Mesendoderm (in vitro differentiated cells): Measurements from ENCODE around the gene AAGAB.
"Not testable (repeated sequence)": the region's sequence is repeated elsewhere in the genome, so short reads cannot be mapped to it uniquely, and the experiment has no call there.

ENCODE experiments used
- DNase-seq: peaks from one replicate; pipeline ENCODE4 v3.0.0; 2013
- H2AK5ac ChIP-seq: 2 replicates; pipeline ENCODE4 v1.6.1; 2013; ENCODE audit warnings: low read length, inconsistent platforms
- H2BK120ac ChIP-seq: 2 replicates; pipeline ENCODE4 v1.6.1; 2013; ENCODE audit warnings: low read depth, mild to moderate bottlenecking, low read length, moderate library complexity, mixed read lengths
- H2BK15ac ChIP-seq: replicated peaks from 2 replicates; pipeline ENCODE4 v1.6.1; 2013; ENCODE audit warnings: low read depth, mild to moderate bottlenecking, moderate library complexity
- H2BK5ac ChIP-seq: 2 replicates; pipeline ENCODE4 v1.6.1; 2013; ENCODE audit warnings: low read length, inconsistent platforms
- H3K18ac ChIP-seq: 2 replicates; pipeline ENCODE4 v1.6.1; 2013; ENCODE audit warnings: mild to moderate bottlenecking, low read length, mixed read lengths
- H3K23ac ChIP-seq: one replicate; pipeline ENCODE4 v1.6.1; 2013; ENCODE audit warnings: low read length
- H3K27ac ChIP-seq: 2 replicates; pipeline ENCODE4 v1.5.1; 2013; ENCODE audit warnings: low read depth, mild to moderate bottlenecking, inconsistent platforms, low read length, moderate library complexity
- H3K27me3 ChIP-seq: 2 replicates; pipeline ENCODE4 v1.6.1; 2013; ENCODE audit warnings: low read length, control low read depth, mild to moderate bottlenecking, inconsistent platforms; ENCODE audit not compliant: insufficient read depth, poor library complexity
- H3K36me3 ChIP-seq: 2 replicates; pipeline ENCODE4 v1.6.1; 2013; ENCODE audit warnings: low read length, inconsistent platforms; ENCODE audit not compliant: control insufficient read depth, insufficient read depth
- H3K4ac ChIP-seq: one replicate; pipeline ENCODE4 v1.6.1; 2013; ENCODE audit warnings: low read depth, mild to moderate bottlenecking, low read length, moderate library complexity
- H3K4me1 ChIP-seq: 2 replicates; pipeline ENCODE4 v1.6.1; 2013; ENCODE audit warnings: low read depth, low read length, inconsistent platforms; ENCODE audit not compliant: control insufficient read depth
- H3K4me2 ChIP-seq: 2 replicates; pipeline ENCODE4 v1.6.1; 2013; ENCODE audit warnings: low read length
- H3K4me3 ChIP-seq: 2 replicates; pipeline ENCODE4 v1.5.1; 2013; ENCODE audit warnings: mild to moderate bottlenecking, low read length
- H3K56ac ChIP-seq: one replicate; pipeline ENCODE4 v1.6.1; 2013; ENCODE audit warnings: low read length
- H3K79me1 ChIP-seq: 2 replicates; pipeline ENCODE4 v1.6.1; 2013; ENCODE audit warnings: low read length, inconsistent platforms
- H3K79me2 ChIP-seq: 2 replicates; pipeline ENCODE4 v1.6.1; 2013; ENCODE audit warnings: mild to moderate bottlenecking, low read length; ENCODE audit not compliant: control insufficient read depth, insufficient read depth
- H3K9ac ChIP-seq: 2 replicates; pipeline ENCODE4 v1.6.1; 2013; ENCODE audit warnings: low read length, inconsistent platforms
- H4K5ac ChIP-seq: one replicate; pipeline ENCODE4 v1.6.1; 2013; ENCODE audit warnings: low read length
- H4K8ac ChIP-seq: one replicate; pipeline ENCODE4 v1.6.1; 2013; ENCODE audit warnings: low read depth, mild to moderate bottlenecking, control low read depth, low read length, moderate library complexity
- WGBS: extraction: QIAGEN DNeasy Blood & Tissue Kit; methylation state at CpG from one replicate; pipeline ENCODE4 v1.1.7; 2013; ENCODE audit warnings: low lambda C conversion rate, missing lambda C conversion rate; ENCODE audit not compliant: insufficient coverage; ENCODE audit errors: extremely low coverage; 5-methylcytosine and 5-hydroxymethylcytosine counted together

AAGAB gene

DNA sequence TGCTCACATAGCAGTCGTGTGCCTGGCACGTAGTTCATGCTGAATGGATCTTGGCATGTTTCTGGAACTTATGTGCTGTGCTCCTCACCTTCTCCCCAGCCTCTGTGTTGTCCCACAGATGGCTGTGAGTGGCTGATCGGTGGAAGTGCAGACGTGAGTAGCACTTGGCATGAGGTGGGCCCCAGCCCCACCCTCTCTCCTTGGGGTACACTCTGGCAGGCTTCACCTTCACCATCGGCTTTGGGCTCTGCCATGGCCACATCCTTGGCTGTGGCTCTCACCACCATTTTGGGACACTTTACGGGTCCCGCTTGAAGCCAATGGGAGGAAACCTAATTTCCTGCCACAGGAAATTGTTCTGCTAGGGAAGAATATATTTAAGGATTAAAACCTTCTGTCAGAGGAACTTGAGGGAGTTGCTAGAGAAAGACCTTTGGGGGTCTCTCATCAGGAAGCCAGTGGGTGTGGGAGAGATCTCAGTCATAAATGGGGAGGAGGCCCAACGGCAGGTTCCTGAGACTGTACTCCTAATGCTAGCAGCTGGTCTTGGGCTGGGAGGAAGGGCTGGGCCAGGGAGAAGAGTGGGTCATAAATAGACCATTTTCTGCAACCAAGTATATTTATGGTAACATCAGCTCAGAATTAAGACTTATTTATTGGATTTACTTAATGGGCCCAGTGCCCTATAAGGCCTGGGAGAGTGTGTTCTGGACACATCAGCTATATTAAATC is 96.8 kb downstream of the AAGAB start:
- Histone ChIP-seq H3K4me3 (no peak overlapping the region), H3K27me3 (no peaks in the 10 kb centered on the region), H3K36me3 (no peaks in the 10 kb centered on the region), H4K8ac (no peak overlapping the region), H4K5ac (no peak overlapping the region), H3K23ac (no peak overlapping the region), H3K9ac (no peak overlapping the region), H2BK15ac (no peak overlapping the region), H2AK5ac (no peak overlapping the region), H3K18ac (no peak overlapping the region), H3K56ac (no peak overlapping the region), H3K79me2 (no peaks in the 10 kb centered on the region), H2BK120ac (no peak overlapping the region), H3K4ac (no peak overlapping the region), H2BK5ac (no peak overlapping the region), H3K27ac (no peak overlapping the region), H3K4me1 (no peaks in the 10 kb centered on the region), H3K4me2 (no peak overlapping the region), H3K79me1 (peaks cover 6% of the 10 kb centered on the region)
- no CpG with 5 or more reads among the region's 8 CpGs for WGBS
- DNase-seq: no peak

DNA sequence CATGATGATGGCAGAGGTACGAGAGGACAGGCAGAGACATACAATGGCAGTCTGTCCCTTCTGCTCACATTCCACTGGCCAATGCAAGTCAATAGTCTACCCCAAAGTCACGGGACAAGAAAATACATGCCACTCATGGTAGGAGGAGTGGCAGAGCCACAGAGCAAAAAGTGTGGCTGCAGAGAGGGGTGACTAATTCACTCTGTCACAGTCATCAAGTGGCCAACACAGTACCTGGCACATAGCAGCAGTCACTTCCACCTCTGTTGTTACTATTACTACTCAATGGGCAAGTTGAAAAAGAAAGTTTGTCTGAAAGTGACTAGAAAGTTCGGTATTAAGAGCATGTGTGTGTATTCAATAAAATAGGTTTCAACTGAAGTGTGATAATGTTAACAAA is 97.6 kb downstream of the AAGAB start:
- Histone ChIP-seq H2BK5ac (no peak overlapping the region), H3K56ac (no peak overlapping the region), H3K4me1 (no peaks in the 10 kb centered on the region), H2BK15ac (no peak overlapping the region), H3K9ac (no peak overlapping the region), H3K23ac (no peak overlapping the region), H3K79me1 (peaks cover 4% of the 10 kb centered on the region), H4K5ac (no peak overlapping the region), H3K36me3 (no peaks in the 10 kb centered on the region), H3K79me2 (no peaks in the 10 kb centered on the region), H3K4me3 (no peak overlapping the region), H3K27me3 (no peaks in the 10 kb centered on the region), H2AK5ac (no peak overlapping the region), H4K8ac (no peak overlapping the region), H3K4me2 (no peak overlapping the region), H3K4ac (no peak overlapping the region), H3K18ac (no peak overlapping the region), H2BK120ac (no peak overlapping the region), H3K27ac (no peak overlapping the region)
- WGBS: no CpG with 5 or more reads among the region's 3 CpGs
- DNase-seq: no peak

- no peak overlapping the region for H3K18ac ChIP-seq
- H3K4ac ChIP-seq: no peak overlapping the region
- no peaks in the 10 kb centered on the region for H3K4me1 ChIP-seq
- no peak overlapping the region for H3K4me2 ChIP-seq
- no peak overlapping the region for H3K27ac ChIP-seq
- no peaks in the 10 kb centered on the region for H3K79me2 ChIP-seq
- H3K23ac ChIP-seq: no peak overlapping the region
- no peak overlapping the region for H3K4me3 ChIP-seq
- H2AK5ac ChIP-seq: no peak overlapping the region
- H3K9ac ChIP-seq: no peak overlapping the region
- no peak overlapping the region for H2BK120ac ChIP-seq
- no peak overlapping the region for H2BK5ac ChIP-seq
- H4K5ac ChIP-seq: no peak overlapping the region
- no peak overlapping the region for H2BK15ac ChIP-seq
- no peaks in the 10 kb centered on the region for H3K27me3 ChIP-seq
- DNase-seq: no peak
- WGBS: no CpG with 5 or more reads among the region's 2 CpGs
- no peak overlapping the region for H4K8ac ChIP-seq
- no peaks in the 10 kb centered on the region for H3K36me3 ChIP-seq
- no peak overlapping the region for H3K56ac ChIP-seq
- H3K79me1 ChIP-seq: peaks cover 4% of the 10 kb centered on the region
These were observed 98.0 kb downstream of the AAGAB start for GRCh38 chr15:67156426-67156825.

- H3K36me3 ChIP-seq: no peaks in the 10 kb centered on the region
- H3K9ac ChIP-seq: no peak overlapping the region
- H3K27ac ChIP-seq: no peak overlapping the region
- H4K8ac ChIP-seq: no peak overlapping the region
- no peak overlapping the region for H3K56ac ChIP-seq
- peaks cover 5% of the 10 kb centered on the region for H3K4me1 ChIP-seq
- no peak overlapping the region for H2BK15ac ChIP-seq
- peaks cover 4% of the 10 kb centered on the region for H3K79me1 ChIP-seq
- H2BK120ac ChIP-seq: no peak overlapping the region
- H2BK5ac ChIP-seq: no peak overlapping the region
- no peak overlapping the region for H4K5ac ChIP-seq
- no peak overlapping the region for H3K4me3 ChIP-seq
- no peak overlapping the region for H3K18ac ChIP-seq
- no peak overlapping the region for H3K4me2 ChIP-seq
- no peak overlapping the region for H3K23ac ChIP-seq
- H3K4ac ChIP-seq: no peak overlapping the region
- no peak overlapping the region for H2AK5ac ChIP-seq
- DNase-seq: no peak
- no peaks in the 10 kb centered on the region for H3K79me2 ChIP-seq
- no peaks in the 10 kb centered on the region for H3K27me3 ChIP-seq
These were observed 100.2 kb downstream of the AAGAB start for GRCh38 chr15:67154249-67154648.

- H3K27ac ChIP-seq, H2BK15ac ChIP-seq, H3K56ac ChIP-seq, H3K36me3 ChIP-seq, H3K23ac ChIP-seq, H4K8ac ChIP-seq, H3K4me2 ChIP-seq, H2BK120ac ChIP-seq, H3K4me1 ChIP-seq, H3K9ac ChIP-seq, H3K79me1 ChIP-seq, H3K18ac ChIP-seq, H3K4ac ChIP-seq, H4K5ac ChIP-seq, H3K4me3 ChIP-seq, H2BK5ac ChIP-seq, H3K27me3 ChIP-seq, H3K79me2 ChIP-seq, H2AK5ac ChIP-seq, DNase-seq: not testable (repeated sequence)
- WGBS: no CpG with 5 or more reads among the region's 6 CpGs
These were observed 101.4 kb downstream of the AAGAB start for GRCh38 chr15:67153044-67153443.

DNA sequence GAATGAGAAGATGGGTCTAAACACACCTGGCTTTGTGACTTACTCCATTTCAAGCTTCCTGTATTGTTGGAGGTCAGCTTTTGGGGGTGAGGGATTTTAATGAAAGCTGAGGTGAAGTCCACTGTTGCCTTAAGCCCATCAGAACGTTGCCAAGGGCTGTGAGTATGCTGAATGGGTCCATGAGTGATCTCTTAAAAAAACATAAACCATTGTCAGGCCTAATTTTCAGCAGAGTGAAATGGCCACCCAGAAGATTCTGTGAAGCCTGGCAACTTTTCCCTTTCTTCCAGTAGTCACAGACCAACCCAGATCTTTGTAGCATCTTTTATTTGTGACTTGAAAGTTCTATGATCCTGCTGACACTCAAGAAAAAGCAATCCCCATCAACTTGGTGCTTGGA is 102.0 kb downstream of the AAGAB start:
- Histone ChIP-seq H3K4me3 (no peak overlapping the region), H2BK120ac (peak overlapping the region; percentile 32), H4K8ac (no peak overlapping the region), H2BK5ac (no peak overlapping the region), H3K36me3 (no peaks in the 10 kb centered on the region), H3K27me3 (no peaks in the 10 kb centered on the region), H3K4me1 (peaks cover 6% of the 10 kb centered on the region), H3K79me2 (no peaks in the 10 kb centered on the region), H3K4ac (no peak overlapping the region), H3K27ac (no peak overlapping the region), H2BK15ac (no peak overlapping the region), H3K4me2 (no peak overlapping the region), H3K9ac (no peak overlapping the region), H2AK5ac (no peak overlapping the region), H4K5ac (no peak overlapping the region), H3K18ac (no peak overlapping the region), H3K23ac (no peak overlapping the region), H3K79me1 (peaks cover 4% of the 10 kb centered on the region), H3K56ac (no peak overlapping the region)
- WGBS: no CpG with 5 or more reads among the region's 1 CpG
- DNase-seq: no peak
